ENCODE results near the gene VSNL1. TPM values are rescaled to one million over a fixed set of nuclear protein-coding genes. Genes with fewer than 3 reads are reported as not detected.

VSNL1 gene
- total and polyA plus RNA-seq, 10 of the 15 experiments (the other 5 are each of a cell fraction or from before 2014, with no cell fraction given): 0.04 to 0.30 (median 0.12) TPM; not detected in 4

GRCh38 chr2:17660219-17660618 lies 119.7 kb downstream of the VSNL1 start (continued):
- no peak for TF ChIP-seq USF2 (IDR thresholded peaks at IDR 0.05; ENCODE audit: borderline replicate concordance, low read depth, low read length)

- Histone ChIP-seq H3K79me2 (ENCODE audit: control insufficient read depth, insufficient read depth, low read length) (no peaks in the 10 kb centered on the region), H3K9me3 (replicated peaks; ENCODE audit: control insufficient read depth, insufficient read depth, low read length) (no peaks in the 10 kb centered on the region), H3K36me3 (ENCODE audit: control insufficient read depth in 2 of 2, insufficient read depth in 2 of 2, low read length in 1 of 2) (peaks cover 4 to 18% of the 10 kb centered on the region in 2 experiments), H2AFZ (ENCODE audit: control insufficient read depth, low read depth, low read length) (no peak overlapping the region), H3K9ac (ENCODE audit: control insufficient read depth, insufficient read depth, low read length) (no peak overlapping the region), H3K4me2 (ENCODE audit: control insufficient read depth, insufficient read depth) (no peak overlapping the region), H3K27me3 (replicated peaks in 1 of 2; ENCODE audit: control insufficient read depth in 2 of 2, insufficient read depth in 2 of 2, low read length in 1 of 2) (no peaks in the 10 kb centered on the region), H3K27ac (ENCODE audit: control insufficient read depth, insufficient read depth) (no peak overlapping the region), H3K4me3 (no peak overlapping the region), H3K4me1 (ENCODE audit: control insufficient read depth, insufficient read depth, low read length) (peaks cover 15% of the 10 kb centered on the region), H4K20me1 (ENCODE audit: control insufficient read depth, insufficient read depth) (no peaks in the 10 kb centered on the region)
- SMC1A ChIA-PET (ENCODE audit: uncharacterized antibody, unreplicated experiment): interaction anchor here (0.7 to 6.9 kb wide), 3 partner anchors 11 to 150 kb away, joined by 3 to 80 read pairs (median 36); no protein-coding TSS in a partner anchor
- in situ Hi-C loops (cut with MboI) (no loop called here), intact Hi-C loops (cut with micrococcal nuclease; ENCODE audit: unreplicated experiment) (no loop called here)
- BruUV-seq (replicated peaks): no TSS peak
- 100% methylated on average over 1 of the region's 1 CpG for WGBS (ENCODE audit: insufficient coverage, insufficient replicate concordance, low lambda C conversion rate, missing lambda C conversion rate)
- no peak for FAIRE-seq
- POLR2A ChIA-PET: interaction anchor here (0.6 kb wide), 1 partner anchor 562 kb away, joined by 5 read pairs; no protein-coding TSS in a partner anchor
- DNase-seq (ENCODE audit: low read depth, low spot score): no peak
- RAD21 ChIA-PET (ENCODE audit: unreplicated experiment): interaction anchor here (2.5 to 4.6 kb wide), 2 partner anchors 10 to 15 kb away, joined by 12 to 25 read pairs; no protein-coding TSS in a partner anchor
- ATAC-seq: no peak
- CTCF ChIA-PET: interaction anchor here (0.6 to 24.9 kb wide), 5 partner anchors 5 to 352 kb away, joined by 3 to 604 read pairs (median 4); no protein-coding TSS in a partner anchor
- TF ChIP-seq, protein P1, sequence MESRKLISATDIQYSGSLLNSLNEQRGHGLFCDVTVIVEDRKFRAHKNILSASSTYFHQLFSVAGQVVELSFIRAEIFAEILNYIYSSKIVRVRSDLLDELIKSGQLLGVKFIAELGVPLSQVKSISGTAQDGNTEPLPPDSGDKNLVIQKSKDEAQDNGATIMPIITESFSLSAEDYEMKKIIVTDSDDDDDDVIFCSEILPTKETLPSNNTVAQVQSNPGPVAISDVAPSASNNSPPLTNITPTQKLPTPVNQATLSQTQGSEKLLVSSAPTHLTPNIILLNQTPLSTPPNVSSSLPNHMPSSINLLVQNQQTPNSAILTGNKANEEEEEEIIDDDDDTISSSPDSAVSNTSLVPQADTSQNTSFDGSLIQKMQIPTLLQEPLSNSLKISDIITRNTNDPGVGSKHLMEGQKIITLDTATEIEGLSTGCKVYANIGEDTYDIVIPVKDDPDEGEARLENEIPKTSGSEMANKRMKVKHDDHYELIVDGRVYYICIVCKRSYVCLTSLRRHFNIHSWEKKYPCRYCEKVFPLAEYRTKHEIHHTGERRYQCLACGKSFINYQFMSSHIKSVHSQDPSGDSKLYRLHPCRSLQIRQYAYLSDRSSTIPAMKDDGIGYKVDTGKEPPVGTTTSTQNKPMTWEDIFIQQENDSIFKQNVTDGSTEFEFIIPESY (IDR thresholded peaks at IDR 0.05): no peak
- TF ChIP-seq FOXK2 (IDR thresholded peaks at IDR 0.05) (no peak), KAT2A (conservative IDR thresholded peaks at IDR 0.05; ENCODE audit: control insufficient read depth, low read depth, low read length) (no peak), PAX5 (IDR thresholded peaks at IDR 0.05; ENCODE audit: borderline replicate concordance, low read depth, low read length) (no peak), ZNF622 (IDR thresholded peaks at IDR 0.05) (no peak)
- TF ChIP-seq, protein P2, sequence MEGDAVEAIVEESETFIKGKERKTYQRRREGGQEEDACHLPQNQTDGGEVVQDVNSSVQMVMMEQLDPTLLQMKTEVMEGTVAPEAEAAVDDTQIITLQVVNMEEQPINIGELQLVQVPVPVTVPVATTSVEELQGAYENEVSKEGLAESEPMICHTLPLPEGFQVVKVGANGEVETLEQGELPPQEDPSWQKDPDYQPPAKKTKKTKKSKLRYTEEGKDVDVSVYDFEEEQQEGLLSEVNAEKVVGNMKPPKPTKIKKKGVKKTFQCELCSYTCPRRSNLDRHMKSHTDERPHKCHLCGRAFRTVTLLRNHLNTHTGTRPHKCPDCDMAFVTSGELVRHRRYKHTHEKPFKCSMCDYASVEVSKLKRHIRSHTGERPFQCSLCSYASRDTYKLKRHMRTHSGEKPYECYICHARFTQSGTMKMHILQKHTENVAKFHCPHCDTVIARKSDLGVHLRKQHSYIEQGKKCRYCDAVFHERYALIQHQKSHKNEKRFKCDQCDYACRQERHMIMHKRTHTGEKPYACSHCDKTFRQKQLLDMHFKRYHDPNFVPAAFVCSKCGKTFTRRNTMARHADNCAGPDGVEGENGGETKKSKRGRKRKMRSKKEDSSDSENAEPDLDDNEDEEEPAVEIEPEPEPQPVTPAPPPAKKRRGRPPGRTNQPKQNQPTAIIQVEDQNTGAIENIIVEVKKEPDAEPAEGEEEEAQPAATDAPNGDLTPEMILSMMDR (IDR thresholded peaks at IDR 0.05 in 2 of 3, conservative IDR thresholded peaks at IDR 0.05 in 1 of 3; ENCODE audit: control insufficient read depth in 2 of 3, extremely low read depth in 1 of 3, insufficient read depth in 1 of 3, low read depth in 3 of 3, low read length in 3 of 3): no peak
- TF ChIP-seq, protein P3, sequence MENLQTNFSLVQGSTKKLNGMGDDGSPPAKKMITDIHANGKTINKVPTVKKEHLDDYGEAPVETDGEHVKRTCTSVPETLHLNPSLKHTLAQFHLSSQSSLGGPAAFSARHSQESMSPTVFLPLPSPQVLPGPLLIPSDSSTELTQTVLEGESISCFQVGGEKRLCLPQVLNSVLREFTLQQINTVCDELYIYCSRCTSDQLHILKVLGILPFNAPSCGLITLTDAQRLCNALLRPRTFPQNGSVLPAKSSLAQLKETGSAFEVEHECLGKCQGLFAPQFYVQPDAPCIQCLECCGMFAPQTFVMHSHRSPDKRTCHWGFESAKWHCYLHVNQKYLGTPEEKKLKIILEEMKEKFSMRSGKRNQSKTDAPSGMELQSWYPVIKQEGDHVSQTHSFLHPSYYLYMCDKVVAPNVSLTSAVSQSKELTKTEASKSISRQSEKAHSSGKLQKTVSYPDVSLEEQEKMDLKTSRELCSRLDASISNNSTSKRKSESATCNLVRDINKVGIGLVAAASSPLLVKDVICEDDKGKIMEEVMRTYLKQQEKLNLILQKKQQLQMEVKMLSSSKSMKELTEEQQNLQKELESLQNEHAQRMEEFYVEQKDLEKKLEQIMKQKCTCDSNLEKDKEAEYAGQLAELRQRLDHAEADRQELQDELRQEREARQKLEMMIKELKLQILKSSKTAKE (IDR thresholded peaks at IDR 0.05; ENCODE audit: low read depth, poor library complexity, severe bottlenecking): no peak
- TF ChIP-seq, protein P4, sequence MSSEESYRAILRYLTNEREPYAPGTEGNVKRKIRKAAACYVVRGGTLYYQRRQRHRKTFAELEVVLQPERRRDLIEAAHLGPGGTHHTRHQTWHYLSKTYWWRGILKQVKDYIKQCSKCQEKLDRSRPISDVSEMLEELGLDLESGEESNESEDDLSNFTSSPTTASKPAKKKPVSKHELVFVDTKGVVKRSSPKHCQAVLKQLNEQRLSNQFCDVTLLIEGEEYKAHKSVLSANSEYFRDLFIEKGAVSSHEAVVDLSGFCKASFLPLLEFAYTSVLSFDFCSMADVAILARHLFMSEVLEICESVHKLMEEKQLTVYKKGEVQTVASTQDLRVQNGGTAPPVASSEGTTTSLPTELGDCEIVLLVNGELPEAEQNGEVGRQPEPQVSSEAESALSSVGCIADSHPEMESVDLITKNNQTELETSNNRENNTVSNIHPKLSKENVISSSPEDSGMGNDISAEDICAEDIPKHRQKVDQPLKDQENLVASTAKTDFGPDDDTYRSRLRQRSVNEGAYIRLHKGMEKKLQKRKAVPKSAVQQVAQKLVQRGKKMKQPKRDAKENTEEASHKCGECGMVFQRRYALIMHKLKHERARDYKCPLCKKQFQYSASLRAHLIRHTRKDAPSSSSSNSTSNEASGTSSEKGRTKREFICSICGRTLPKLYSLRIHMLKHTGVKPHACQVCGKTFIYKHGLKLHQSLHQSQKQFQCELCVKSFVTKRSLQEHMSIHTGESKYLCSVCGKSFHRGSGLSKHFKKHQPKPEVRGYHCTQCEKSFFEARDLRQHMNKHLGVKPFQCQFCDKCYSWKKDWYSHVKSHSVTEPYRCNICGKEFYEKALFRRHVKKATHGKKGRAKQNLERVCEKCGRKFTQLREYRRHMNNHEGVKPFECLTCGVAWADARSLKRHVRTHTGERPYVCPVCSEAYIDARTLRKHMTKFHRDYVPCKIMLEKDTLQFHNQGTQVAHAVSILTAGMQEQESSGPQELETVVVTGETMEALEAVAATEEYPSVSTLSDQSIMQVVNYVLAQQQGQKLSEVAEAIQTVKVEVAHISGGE (CRISPR knock-in tag; IDR thresholded peaks at IDR 0.05): no peak
Measured at GRCh38 chr2:17661460-17661859, 121.0 kb downstream of the VSNL1 start.

Data from GM12878 (cell line).